HCT116 (cell line): ENCODE measurements around the gene TMEM138. TPM values are rescaled to one million over a fixed set of nuclear protein-coding genes. Genes with fewer than 3 reads are reported as not detected.

Source experiments
- ATAC-seq: fragments of 200-7000 bp; cut with Tn5 transposase; 2 replicates; pipeline ENCODE4 v1.9.1; 2020; ENCODE audit warnings: mild to moderate bottlenecking, moderate library complexity
- BruUV-seq: library from RNA; stranded (reverse); fragments of 400-500 nt; replicated peaks from 2 replicates; lab custom pipeline; 2021; lab: Mats Ljungman, UMichigan
- CTCF ChIA-PET: fragments of 300-600 bp; sonication (Branson Sonifier 250); formaldehyde crosslinking; loops from one replicate; lab custom pipeline; 2021; ENCODE audit warnings: antibody characterized with exemption; lab: Charles Lee
- POLR2A ChIA-PET: fragments of 300-600, 350-600 bp; sonication (Branson Sonifier 250); formaldehyde crosslinking; loops from one replicate; lab custom pipeline; 2021; ENCODE audit warnings: antibody characterized with exemption; lab: Charles Lee
- RAD21 ChIA-PET, 2 experiments: fragments of 300-600 bp; sonication (Branson Sonifier 250); formaldehyde crosslinking; loops; one replicate each; lab custom pipeline; 2023; ENCODE audit warnings: low total read pairs in 2 of 2; ENCODE audit not compliant: uncharacterized antibody in 2 of 2, unreplicated experiment in 2 of 2, low non-redundant PET in 1 of 2; lab: Charles Lee
- DNase-seq: peaks from one replicate; pipeline ENCODE4 v3.0.0-alpha.2; 2010; ENCODE audit warnings: low read depth, low spot score
- H2AFZ ChIP-seq: fragments of 200-600 bp; shearing (Covaris generic), sonication (generic); 2 replicates; pipeline ENCODE4 v1.6.1; 2017; ENCODE audit warnings: low read depth, mixed run types, mixed read lengths, antibody characterized with exemption, low read length; ENCODE audit not compliant: poor library complexity, severe bottlenecking
- H3K27ac ChIP-seq: 2 replicates; pipeline ENCODE4 v1.5.1; 2012; ENCODE audit warnings: low read depth, low read length
- H3K27me3 ChIP-seq: fragments of 200-600 bp; sonication (generic); 2 replicates; pipeline ENCODE4 v1.6.1; 2016; ENCODE audit warnings: mixed run types, low read length, mixed read lengths; ENCODE audit not compliant: insufficient read depth
- H3K36me3 ChIP-seq, 2 experiments: fragments of 200-500 bp in 1 of 2; fragments of 200-600 bp in 1 of 2; sonication (Bioruptor generic) in 1 of 2; sonication (generic) in 1 of 2; 2 replicates each; pipeline versions ENCODE4 v1.5.1 to v1.6.1; 2014 to 2016; ENCODE audit warnings: low read length in 2 of 2, inconsistent platforms in 1 of 2, mixed read lengths in 1 of 2, mixed run types in 1 of 2; ENCODE audit not compliant: insufficient read depth in 2 of 2, control insufficient read depth in 1 of 2
- H3K4me1 ChIP-seq, 2 experiments: fragments of 200-600 bp in 1 of 2; sonication (generic) in 1 of 2; 2 replicates each; pipeline versions ENCODE4 v1.5.1 to v1.6.1; 2012 to 2017; ENCODE audit warnings: low read length in 2 of 2, inconsistent platforms in 1 of 2, mild to moderate bottlenecking in 1 of 2, mixed read lengths in 1 of 2, mixed run types in 1 of 2, moderate library complexity in 1 of 2; ENCODE audit not compliant: insufficient read depth in 2 of 2, control insufficient read depth in 1 of 2
- H3K4me2 ChIP-seq: fragments of 200-600 bp; sonication (generic); 2 replicates; pipeline ENCODE4 v1.6.1; 2017; ENCODE audit warnings: mixed run types, low read length, mixed read lengths
- H3K4me3 ChIP-seq, 2 experiments: fragments of 200-600 bp in 1 of 2; sonication (generic) in 1 of 2; replicated peaks in 1 of 2; 2 replicates each; pipeline ENCODE4 v1.5.1; 2011 to 2016; ENCODE audit warnings: low read length in 2 of 2, control low read depth in 1 of 2, low read depth in 1 of 2, mild to moderate bottlenecking in 1 of 2, mixed read lengths in 1 of 2, mixed run types in 1 of 2
- H3K79me2 ChIP-seq: fragments of 200-600 bp; sonication (generic); 2 replicates; pipeline ENCODE4 v1.6.1; 2017; ENCODE audit warnings: mild to moderate bottlenecking, mixed run types, low read length, moderate library complexity, mixed read lengths; ENCODE audit not compliant: insufficient read depth
- H3K9ac ChIP-seq: fragments of 200-600 bp; sonication (generic); 2 replicates; pipeline ENCODE4 v1.6.1; 2016; ENCODE audit warnings: low read length, mixed read lengths
- H3K9me2 ChIP-seq: fragments of 200-600 bp; sonication (generic), shearing (Covaris generic); 2 replicates; pipeline ENCODE4 v1.6.1; 2017; ENCODE audit warnings: mixed run types, mild to moderate bottlenecking, moderate library complexity; ENCODE audit not compliant: insufficient read depth
- H3K9me3 ChIP-seq, 2 experiments: fragments of 200-500 bp in 1 of 2; fragments of 200-600 bp in 1 of 2; sonication (Bioruptor generic) in 1 of 2; sonication (generic) in 1 of 2; 2 replicates each; pipeline ENCODE4 v1.6.1; 2014 to 2017; ENCODE audit warnings: low read length in 2 of 2, mixed read lengths in 2 of 2, inconsistent platforms in 1 of 2, low read depth in 1 of 2, mild to moderate bottlenecking in 1 of 2, mixed run types in 1 of 2, moderate library complexity in 1 of 2; ENCODE audit not compliant: control insufficient read depth in 1 of 2, insufficient read depth in 1 of 2
- H4K20me1 ChIP-seq: fragments of 200-600 bp; sonication (generic), shearing (Covaris generic); 2 replicates; pipeline ENCODE4 v1.6.1; 2017; ENCODE audit warnings: mixed run types, mild to moderate bottlenecking, moderate library complexity; ENCODE audit not compliant: insufficient read depth
- CBX3 ChIP-seq: IDR thresholded peaks from 2 replicates; pipeline ENCODE4 v1.6.1; 2012; ENCODE audit warnings: low read depth
- EZH2 ChIP-seq: fragments of 200-600 bp; sonication (generic); IDR thresholded peaks from 2 replicates; pipeline ENCODE4 v1.6.1; 2017; ENCODE audit warnings: antibody characterized with exemption, mixed run types
- EZH2phosphoT487 ChIP-seq: fragments of 200-600 bp; IDR thresholded peaks from 2 replicates; pipeline ENCODE4 v1.6.1; 2018; ENCODE audit warnings: antibody characterized with exemption, borderline replicate concordance
- POLR2A ChIP-seq: IDR thresholded peaks from 2 replicates; pipeline ENCODE4 v1.7.0; 2011; ENCODE audit warnings: borderline replicate concordance; ENCODE audit not compliant: insufficient read depth, insufficient read length; ENCODE audit errors: extremely low read depth
- POLR2AphosphoS5 ChIP-seq: IDR thresholded peaks from 2 replicates; pipeline ENCODE4 v1.6.1; 2011; ENCODE audit warnings: mild to moderate bottlenecking, low read depth, low read length, moderate library complexity
- RAD21 ChIP-seq: IDR thresholded peaks from 2 replicates; pipeline ENCODE4 v1.6.1; 2012; ENCODE audit warnings: low read depth, mild to moderate bottlenecking
- SIN3A ChIP-seq: IDR thresholded peaks from 2 replicates; pipeline ENCODE4 v1.6.1; 2012; ENCODE audit warnings: low read depth
- SP1 ChIP-seq: IDR thresholded peaks from 2 replicates; pipeline ENCODE4 v1.6.1; 2012; ENCODE audit warnings: low read depth
- TCF7L2 ChIP-seq: IDR thresholded peaks from 2 replicates; pipeline ENCODE4 v1.7.0; 2011; ENCODE audit warnings: borderline replicate concordance, inconsistent platforms; ENCODE audit not compliant: insufficient read depth, insufficient read length; ENCODE audit errors: extremely low read depth
- ZBTB33 ChIP-seq: IDR thresholded peaks from 2 replicates; pipeline ENCODE4 v1.6.1; 2011; ENCODE audit warnings: mild to moderate bottlenecking, low read length, moderate library complexity; ENCODE audit not compliant: insufficient replicate concordance; ENCODE audit errors: extremely low read depth
- ZNF274 ChIP-seq: fragments of 200-500 bp; sonication (Bioruptor generic); IDR thresholded peaks from 2 replicates; pipeline ENCODE4 v1.6.1; 2014; ENCODE audit warnings: mild to moderate bottlenecking, low read depth, low read length, inconsistent platforms
- intact Hi-C: fragments of 100-400 bp; cut with micrococcal nuclease; formaldehyde crosslinking; loops from 2 replicates; pipeline ENCODE4 v1.10.0; 2022
- total RNA-seq: library from RNA; stranded (reverse); gene quantifications from one replicate; pipeline ENCODE4 v1.2.1, GENCODE V29; 2021; ENCODE audit not compliant: unreplicated experiment

TMEM138 gene
- total RNA-seq, 1 experiment from 2014 or later: 45.0 TPM

GRCh38 chr11:61340979-61341378, 21.2 kb upstream of the TMEM138 start:
- TF ChIP-seq POLR2AphosphoS5 (no peak), EZH2phosphoT487 (no peak), POLR2A (no peak), RAD21 (no peak), ZNF274 (no peak), TCF7L2 (no peak), SIN3A (no peak), SP1 (no peak)
- TF ChIP-seq, all 23 proteins: peak for 0
- ATAC-seq: no peak
- RAD21 ChIA-PET: no interaction called here
- Histone ChIP-seq H3K4me3 (no peak overlapping the region), H3K9me2 (no peaks in the 10 kb centered on the region), H3K4me2 (no peak overlapping the region), H3K27me3 (no peaks in the 10 kb centered on the region), H3K36me3 (peaks cover 10 to 11% of the 10 kb centered on the region in 2 experiments; a peak in 3 of 4 replicates), H3K9me3 (no peaks in the 10 kb centered on the region), H4K20me1 (no peaks in the 10 kb centered on the region), H3K79me2 (no peaks in the 10 kb centered on the region), H3K9ac (no peak overlapping the region), H3K27ac (no peak overlapping the region), H2AFZ (no peak overlapping the region), H3K4me1 (peaks cover 0 to 7% of the 10 kb centered on the region in 2 experiments; a peak in 2 of 4 replicates)
- intact Hi-C loops: no loop called here
- POLR2A ChIA-PET: no interaction called here
- no TSS peak for BruUV-seq
- CTCF ChIA-PET: no interaction called here
- DNase-seq: no peak

GRCh38 chr11:61341706-61342105, 20.5 kb upstream of the TMEM138 start:
- H3K36me3 ChIP-seq: peaks cover 10 to 11% of the 10 kb centered on the region in 2 experiments; a peak in 3 of 4 replicates
- DNase-seq: no peak
- no peak for ATAC-seq
- no peak overlapping the region for H3K4me2 ChIP-seq
- no peaks in the 10 kb centered on the region for H3K9me2 ChIP-seq
- H3K4me3 ChIP-seq: no peak overlapping the region
- no peaks in the 10 kb centered on the region for H3K79me2 ChIP-seq
- no TSS peak for BruUV-seq
- no peak overlapping the region for H3K9ac ChIP-seq
- no peaks in the 10 kb centered on the region for H3K4me1 ChIP-seq
- no peaks in the 10 kb centered on the region for H4K20me1 ChIP-seq
- H2AFZ ChIP-seq: no peak overlapping the region
- TF ChIP-seq SIN3A: no peak
- no peak for TF ChIP-seq SP1
- TF ChIP-seq CBX3: no peak
- no peak for TF ChIP-seq EZH2
- TF ChIP-seq ZBTB33: no peak
- TF ChIP-seq, all 23 proteins: peak for 0
- ChIA-PET POLR2A (no interaction called here), RAD21 (no interaction called here), CTCF (no interaction called here)
- Histone ChIP-seq H3K27me3 (no peaks in the 10 kb centered on the region), H3K9me3 (no peaks in the 10 kb centered on the region), H3K27ac (no peak overlapping the region)
- intact Hi-C loops: no loop called here
